GM18868 (cell line): ENCODE data around the gene SLC12A3.

Experiments
- ATAC-seq: cut with Tn5 transposase; IDR thresholded peaks from one replicate; pipeline ENCODE4 v1.9.1; 2021; ENCODE audit warnings: mild to moderate bottlenecking, moderate library complexity; ENCODE audit not compliant: unreplicated experiment

SLC12A3 gene

GRCh38 chr16:56886296-56886695 is 21.3 kb downstream of the SLC12A3 start:
- ATAC-seq = no peak

DNA sequence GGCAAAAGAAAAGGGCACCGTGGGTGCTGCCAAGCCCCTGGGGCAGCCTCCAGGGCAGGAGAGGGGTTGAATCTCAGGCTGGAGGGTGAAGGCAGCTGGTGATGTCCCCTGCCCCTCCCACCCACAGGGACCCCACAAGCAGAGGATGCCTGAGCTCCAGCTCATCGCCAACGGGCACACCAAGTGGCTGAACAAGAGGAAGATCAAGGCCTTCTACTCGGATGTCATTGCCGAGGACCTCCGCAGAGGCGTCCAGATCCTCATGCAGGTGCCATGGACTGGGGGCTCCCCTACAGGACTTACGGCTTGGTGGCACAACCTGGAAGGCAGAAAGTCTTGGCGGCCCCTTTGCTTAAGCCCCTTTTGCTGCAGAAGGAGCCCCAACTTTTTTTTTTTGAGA is 21.8 kb downstream of the SLC12A3 start:
- no peak for ATAC-seq

DNA sequence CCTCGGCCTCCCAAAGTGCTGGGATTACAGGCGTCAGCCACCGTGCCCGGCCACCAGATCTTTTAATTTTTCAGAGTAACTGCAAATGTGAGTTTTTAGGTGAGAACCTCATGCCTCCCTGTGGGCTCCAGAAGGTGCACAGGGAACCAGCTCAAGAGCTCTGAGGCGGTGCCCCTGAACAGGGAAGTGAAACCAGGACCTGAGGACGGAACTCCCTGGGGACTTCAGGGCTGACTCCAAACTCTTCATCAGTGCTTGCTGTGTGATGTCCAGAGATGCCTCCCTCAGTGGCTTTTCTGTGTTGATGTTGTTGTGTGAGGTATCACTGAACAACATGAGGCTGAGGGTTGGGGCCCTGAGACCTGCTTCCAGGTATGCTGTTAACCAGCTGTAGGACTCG is 23.8 kb downstream of the SLC12A3 start:
- ATAC-seq = peak; percentile 72

DNA sequence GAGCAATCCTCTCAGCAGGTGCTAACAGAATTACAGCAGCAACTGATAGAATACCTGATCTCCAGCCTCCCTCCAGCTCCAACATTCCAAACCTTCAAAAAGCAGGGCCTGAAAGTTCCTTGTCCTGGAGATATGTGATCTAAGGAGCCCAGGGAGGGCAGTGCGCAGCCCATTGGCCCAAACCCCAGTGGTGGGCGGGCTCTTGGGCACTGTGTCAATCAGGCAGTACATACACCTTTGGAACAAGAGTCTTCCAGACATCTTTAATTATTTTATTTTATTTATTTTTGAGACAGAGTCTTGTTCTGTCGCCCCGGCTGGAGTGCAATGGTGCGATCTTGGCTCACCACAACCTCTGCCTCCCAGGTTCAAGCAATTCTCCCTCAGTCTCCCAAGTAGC is 24.2 kb downstream of the SLC12A3 start:
- no peak for ATAC-seq

GRCh38 chr16:56891685-56892084 is 26.7 kb downstream of the SLC12A3 start:
- ATAC-seq = no peak

DNA sequence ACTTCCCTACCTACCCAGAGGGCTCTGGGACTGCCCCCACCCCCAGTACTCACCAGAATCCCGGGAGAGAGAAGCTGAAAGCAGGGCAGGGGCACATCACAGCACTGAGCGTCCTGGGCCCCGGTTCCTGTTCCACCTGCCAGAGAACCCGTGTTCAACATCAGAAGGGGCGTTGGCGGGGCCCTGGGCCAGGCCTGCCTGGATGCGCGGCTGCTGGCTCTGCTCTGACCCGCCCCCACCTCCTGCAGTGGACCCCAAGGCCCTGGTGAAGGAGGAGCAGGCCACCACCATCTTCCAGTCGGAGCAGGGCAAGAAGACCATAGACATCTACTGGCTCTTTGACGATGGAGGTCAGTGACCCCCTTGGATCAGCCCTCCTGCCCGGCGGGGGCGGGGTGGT is 27.7 kb downstream of the SLC12A3 start:
- no peak for ATAC-seq

- ATAC-seq = no peak
These were observed 29.4 kb downstream of the SLC12A3 start for GRCh38 chr16:56894331-56894917.

DNA sequence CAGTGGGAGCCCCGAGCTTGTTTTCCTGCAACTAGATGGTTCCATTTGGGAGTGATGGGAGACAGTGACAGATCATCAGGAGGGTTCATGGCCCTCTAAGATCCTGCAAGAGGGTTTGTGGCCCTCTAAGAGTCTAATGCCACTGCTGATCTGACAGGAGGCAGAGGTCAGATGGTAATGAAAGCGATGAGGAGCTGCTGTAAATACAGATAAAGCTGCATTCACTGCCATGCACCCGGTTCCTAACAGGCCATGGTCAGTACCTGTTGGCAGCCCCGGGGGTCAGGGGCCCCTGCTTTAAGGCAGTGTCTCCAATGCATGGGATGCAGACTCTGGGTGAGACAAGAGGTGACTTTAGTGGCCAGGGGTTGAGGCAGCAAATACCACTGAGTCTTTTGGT is 30.8 kb downstream of the SLC12A3 start:
- no peak for ATAC-seq

DNA sequence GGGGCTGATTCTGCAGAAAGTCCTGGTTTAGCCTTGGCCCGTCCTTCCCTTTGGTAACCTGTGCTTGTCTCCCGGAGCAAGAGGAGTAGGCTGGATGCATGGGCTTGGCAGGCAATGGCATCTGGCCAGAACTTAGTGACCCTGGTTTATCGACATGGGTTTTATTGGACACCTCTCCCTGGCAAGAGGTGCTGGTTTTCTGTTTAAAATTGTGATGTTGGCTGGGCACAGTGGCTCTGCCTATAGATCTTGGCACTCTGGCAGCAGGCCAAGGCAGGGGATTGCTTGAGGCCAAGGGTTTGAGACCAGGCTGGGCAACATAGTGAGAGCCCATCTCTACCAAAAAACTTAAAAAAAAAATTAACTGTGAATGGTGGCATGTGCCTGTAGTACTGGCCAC is 31.2 kb downstream of the SLC12A3 start:
- no peak for ATAC-seq

DNA sequence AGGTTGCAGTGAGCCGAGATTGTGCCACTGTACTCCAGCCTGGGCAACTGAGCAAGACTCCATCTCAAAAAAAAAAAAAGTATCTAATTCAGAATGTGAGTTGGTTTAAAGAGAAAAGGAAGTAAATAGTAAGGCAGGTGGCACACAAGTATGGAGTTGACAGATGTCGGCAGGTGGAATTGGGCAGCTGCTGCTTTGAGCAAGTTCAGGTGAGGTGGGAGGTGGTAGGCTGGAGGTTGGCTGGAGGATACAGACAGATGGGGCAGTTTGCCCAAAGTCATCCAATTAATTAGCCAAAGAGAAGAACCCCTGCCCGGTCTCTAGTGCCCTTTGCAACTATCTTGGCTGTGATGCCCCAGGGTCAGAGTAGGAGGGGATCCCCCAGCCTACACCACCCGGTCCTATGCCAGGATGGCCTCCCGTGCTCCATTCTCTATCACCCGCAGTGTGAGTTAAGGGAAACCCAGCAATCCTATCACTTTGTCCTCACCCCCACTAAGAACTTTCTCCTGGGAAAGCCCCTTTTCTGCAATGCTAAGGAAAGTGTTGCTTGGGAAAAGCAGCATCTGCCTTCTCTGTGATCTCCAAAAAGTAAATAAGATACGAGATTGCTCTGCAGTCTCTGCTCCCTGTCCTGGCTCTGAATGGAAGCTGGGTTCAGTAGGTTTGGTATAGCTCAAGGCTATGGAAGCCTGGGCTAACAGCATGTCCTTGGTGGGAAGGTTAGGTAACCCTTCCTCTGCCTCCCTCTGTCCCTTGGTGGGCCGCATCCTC is 32.2 kb downstream of the SLC12A3 start:
- ATAC-seq = no peak

DNA sequence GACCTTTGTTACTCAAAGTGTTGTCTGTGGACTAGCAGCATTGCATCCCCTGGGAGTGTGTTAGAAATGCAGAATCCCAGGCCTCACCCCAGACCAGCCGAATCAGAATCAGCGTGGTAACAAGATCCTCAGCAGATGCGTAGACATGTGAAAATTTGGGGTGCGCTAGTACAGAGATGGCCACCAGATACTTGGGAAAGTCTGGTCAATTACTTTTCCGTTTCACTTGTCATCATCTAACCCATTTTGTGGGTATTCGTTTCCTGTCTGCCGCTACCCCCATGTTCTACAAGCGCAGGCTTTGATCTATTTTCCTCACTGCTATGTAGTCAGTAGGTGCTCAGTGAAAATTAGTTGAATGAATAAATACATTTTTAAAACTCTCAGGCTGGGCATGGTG is 33.8 kb downstream of the SLC12A3 start:
- ATAC-seq = no peak

DNA sequence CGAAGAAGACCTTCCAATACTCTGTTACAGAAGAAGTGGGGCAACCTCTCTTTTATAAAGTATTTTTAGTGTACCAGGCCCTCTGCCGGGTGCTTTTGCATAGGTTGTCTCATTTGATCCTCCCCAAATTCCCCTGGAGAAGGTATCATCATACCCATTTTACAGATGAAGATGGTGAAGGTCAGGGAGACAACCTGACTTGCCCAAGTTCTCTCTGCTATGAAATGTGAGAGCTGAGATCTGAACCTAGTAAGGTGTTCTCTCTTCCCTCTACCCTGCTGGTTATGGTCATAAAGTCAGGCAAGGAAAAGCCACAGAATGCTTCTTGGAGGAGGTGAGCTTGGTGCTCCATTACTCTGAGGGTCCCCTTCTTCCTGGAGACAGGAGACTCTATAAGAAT is 38.9 kb downstream of the SLC12A3 start:
- ATAC-seq = no peak

- ATAC-seq = no peak
These were observed 42.4 kb downstream of the SLC12A3 start for GRCh38 chr16:56907401-56907800.

- no peak for ATAC-seq
These were observed 44.5 kb downstream of the SLC12A3 start for GRCh38 chr16:56909527-56909979.

- no peak for ATAC-seq
These were observed 45.1 kb downstream of the SLC12A3 start for GRCh38 chr16:56910112-56910511.

DNA sequence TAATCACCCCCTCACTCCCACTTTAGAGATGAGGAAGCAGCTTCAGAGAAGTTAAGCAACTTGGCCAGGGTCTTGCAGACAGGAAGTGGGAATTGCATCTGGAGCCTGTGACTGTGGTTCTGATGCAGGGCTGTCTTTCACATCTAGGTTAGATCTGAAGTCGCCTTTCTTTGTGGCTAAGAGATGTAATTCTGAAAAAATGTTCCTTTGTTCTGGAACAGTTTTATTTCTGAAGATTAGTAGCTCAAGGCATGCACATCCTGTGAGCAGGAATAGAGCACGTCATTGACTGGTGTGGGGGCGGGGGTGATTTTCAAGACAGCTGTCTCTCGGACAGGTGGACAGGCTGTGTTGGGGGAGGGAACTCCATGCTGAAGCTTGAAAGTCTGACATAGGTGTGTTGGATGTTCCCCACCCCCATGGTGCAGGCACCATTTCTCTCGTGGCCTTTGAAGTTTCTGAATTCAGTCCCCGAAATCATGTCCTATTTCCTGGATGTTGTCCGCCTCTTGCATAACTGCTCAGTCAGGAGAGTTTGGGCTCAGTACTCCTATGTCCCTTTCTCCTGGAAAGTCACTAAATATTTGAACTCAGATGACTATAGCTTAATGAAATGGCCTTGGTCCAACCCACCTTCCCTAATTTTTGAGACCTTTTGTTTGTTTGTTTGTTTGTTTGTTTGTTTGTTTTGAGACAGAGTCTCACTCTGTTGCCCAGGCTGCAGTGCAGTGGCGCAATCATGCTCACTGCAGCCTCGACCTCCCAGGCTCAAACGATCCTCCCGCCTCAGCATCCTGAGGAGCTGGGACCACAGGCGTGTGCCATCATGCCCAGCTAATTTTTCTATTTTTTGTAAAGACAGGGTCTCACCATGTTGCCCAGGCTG is 45.9 kb downstream of the SLC12A3 start:
- no peak for ATAC-seq

- ATAC-seq = peak; percentile 64
These were observed 47.0 kb downstream of the SLC12A3 start for GRCh38 chr16:56911771-56912571.

GRCh38 chr16:56912746-56913708 is 48.0 kb downstream of the SLC12A3 start:
- no peak for ATAC-seq

DNA sequence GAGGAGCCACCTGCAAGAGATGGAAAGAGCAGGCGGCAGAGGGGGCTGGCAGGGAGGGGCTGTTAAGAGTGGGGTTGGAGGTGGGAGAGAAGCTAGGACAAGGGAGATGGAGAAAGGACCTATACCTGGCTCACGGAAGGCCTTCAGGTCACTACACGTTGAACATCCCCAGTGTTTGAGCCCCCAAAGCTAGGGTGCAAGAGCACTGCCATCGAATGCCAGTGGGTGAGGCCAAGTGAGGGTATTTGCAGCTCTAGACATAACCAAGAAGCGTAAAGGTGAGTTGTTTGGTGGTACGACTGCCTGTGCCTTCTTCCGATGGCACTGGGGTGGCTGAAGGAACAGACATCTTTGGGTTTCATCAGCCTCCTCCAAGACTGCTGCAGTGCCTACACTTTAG is 49.9 kb downstream of the SLC12A3 start:
- no peak for ATAC-seq
